Retinal pigment epithelial cell (primary cell): ENCODE measurements around the gene SLC43A2.

Experiments
- DNase-seq: peaks from one replicate; pipeline ENCODE4 v3.0.0-alpha.2; 2010; ENCODE audit warnings: low read depth
- H3K4me3 ChIP-seq: 2 replicates; pipeline ENCODE4 v1.5.1; 2011; ENCODE audit warnings: mild to moderate bottlenecking, low read length, control low read depth, moderate library complexity
- TF ChIP-seq, protein P1 (sequence below): conservative IDR thresholded peaks from 2 replicates; pipeline ENCODE4 v1.5.1; 2011; ENCODE audit warnings: low read depth, low read length, control low read depth, inconsistent platforms

Gene SLC43A2

DNA sequence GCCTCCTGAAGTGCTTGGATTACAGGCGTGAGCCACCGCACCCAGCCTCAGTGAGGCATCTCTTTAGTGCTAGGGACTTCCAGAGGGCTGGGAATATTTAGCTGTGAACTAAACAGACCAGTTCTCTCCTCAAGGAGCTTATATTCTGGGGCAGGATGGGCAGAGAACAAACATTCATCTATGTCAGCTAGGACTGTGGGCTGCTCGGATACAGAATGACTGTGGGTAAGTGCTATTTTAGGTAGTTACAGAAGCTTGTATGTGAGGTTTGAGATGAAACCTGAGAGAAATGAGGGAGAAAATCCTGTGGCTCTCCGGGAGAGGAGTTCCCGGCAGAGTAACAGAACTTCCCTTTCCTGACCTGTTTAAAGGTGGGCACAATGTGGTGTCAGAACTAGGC, 106.0 kb downstream of the SLC43A2 start:
- no peak overlapping the region for H3K4me3 ChIP-seq
- TF ChIP-seq, protein P1, sequence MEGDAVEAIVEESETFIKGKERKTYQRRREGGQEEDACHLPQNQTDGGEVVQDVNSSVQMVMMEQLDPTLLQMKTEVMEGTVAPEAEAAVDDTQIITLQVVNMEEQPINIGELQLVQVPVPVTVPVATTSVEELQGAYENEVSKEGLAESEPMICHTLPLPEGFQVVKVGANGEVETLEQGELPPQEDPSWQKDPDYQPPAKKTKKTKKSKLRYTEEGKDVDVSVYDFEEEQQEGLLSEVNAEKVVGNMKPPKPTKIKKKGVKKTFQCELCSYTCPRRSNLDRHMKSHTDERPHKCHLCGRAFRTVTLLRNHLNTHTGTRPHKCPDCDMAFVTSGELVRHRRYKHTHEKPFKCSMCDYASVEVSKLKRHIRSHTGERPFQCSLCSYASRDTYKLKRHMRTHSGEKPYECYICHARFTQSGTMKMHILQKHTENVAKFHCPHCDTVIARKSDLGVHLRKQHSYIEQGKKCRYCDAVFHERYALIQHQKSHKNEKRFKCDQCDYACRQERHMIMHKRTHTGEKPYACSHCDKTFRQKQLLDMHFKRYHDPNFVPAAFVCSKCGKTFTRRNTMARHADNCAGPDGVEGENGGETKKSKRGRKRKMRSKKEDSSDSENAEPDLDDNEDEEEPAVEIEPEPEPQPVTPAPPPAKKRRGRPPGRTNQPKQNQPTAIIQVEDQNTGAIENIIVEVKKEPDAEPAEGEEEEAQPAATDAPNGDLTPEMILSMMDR: no peak
- DNase-seq: no peak

GRCh38 chr17:1521086-1521640, 107.5 kb downstream of the SLC43A2 start:
- no peak overlapping the region for H3K4me3 ChIP-seq
- no peak for DNase-seq
- TF ChIP-seq, protein P1: no peak

DNA sequence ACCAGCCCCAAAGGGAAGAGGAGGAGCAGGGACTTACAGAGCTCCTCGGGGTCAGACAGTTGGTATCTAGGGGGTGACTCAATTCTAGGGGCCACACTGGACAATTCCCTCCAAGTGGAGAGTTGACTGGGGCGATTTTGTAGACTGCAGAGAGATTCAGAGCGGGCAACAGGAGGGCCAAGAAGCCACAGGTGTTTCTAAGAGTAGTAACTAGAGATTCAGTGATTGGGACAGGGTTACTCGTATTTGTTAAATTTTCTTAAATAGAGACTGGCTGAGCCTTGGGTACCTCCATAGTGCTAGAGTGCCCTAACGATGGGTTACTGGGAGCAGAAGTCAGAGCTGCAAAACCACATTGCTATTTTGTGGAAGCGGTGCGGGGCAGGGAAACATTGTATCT, 109.0 kb downstream of the SLC43A2 start:
- no peak overlapping the region for H3K4me3 ChIP-seq
- no peak for DNase-seq
- TF ChIP-seq, protein P1: no peak
